NK-92 (cell line): ENCODE measurements around the gene SERINC2.
"Not testable (repeated sequence)": the region's sequence is repeated elsewhere in the genome, so short reads cannot be mapped to it uniquely, and the experiment has no call there.

Experiments
- DNase-seq: peaks from one replicate; lab custom pipeline; 2025; ENCODE audit not compliant: unreplicated experiment; lab: John Stamatoyannopoulos, UW

SERINC2 gene

GRCh38 chr1:31382379-31382989 is 30.5 kb upstream of the SERINC2 start:
- DNase-seq: no peak

GRCh38 chr1:31383967-31384366 is 29.0 kb upstream of the SERINC2 start:
- DNase-seq: no peak

GRCh38 chr1:31386576-31387243 is 26.3 kb upstream of the SERINC2 start:
- DNase-seq: not testable (repeated sequence)

- no peak for DNase-seq
Observed at GRCh38 chr1:31387612-31388011, 25.4 kb upstream of the SERINC2 start.

GRCh38 chr1:31389616-31390015 is 23.4 kb upstream of the SERINC2 start:
- no peak for DNase-seq

GRCh38 chr1:31390071-31390470 is 22.9 kb upstream of the SERINC2 start:
- no peak for DNase-seq

- DNase-seq: no peak
Observed at GRCh38 chr1:31393463-31393862, 19.6 kb upstream of the SERINC2 start.

GRCh38 chr1:31394584-31395193 is 18.3 kb upstream of the SERINC2 start:
- DNase-seq: no peak

GRCh38 chr1:31396633-31397351 is 16.2 kb upstream of the SERINC2 start:
- DNase-seq: no peak

- no peak for DNase-seq
Observed at GRCh38 chr1:31397360-31398095, 15.5 kb upstream of the SERINC2 start.

GRCh38 chr1:31398246-31398645 is 14.8 kb upstream of the SERINC2 start:
- DNase-seq: no peak

- DNase-seq: no peak
Observed at GRCh38 chr1:31399976-31400375, 13.0 kb upstream of the SERINC2 start.

- no peak for DNase-seq
Observed at GRCh38 chr1:31400393-31400792, 12.6 kb upstream of the SERINC2 start.

- DNase-seq: no peak
Observed at GRCh38 chr1:31401241-31401640, 11.8 kb upstream of the SERINC2 start.

GRCh38 chr1:31405578-31406245 is 7.3 kb upstream of the SERINC2 start:
- DNase-seq: no peak

GRCh38 chr1:31407029-31407626 is 5.9 kb upstream of the SERINC2 start:
- no peak for DNase-seq

- DNase-seq: no peak
Observed at GRCh38 chr1:31408788-31409318, 4.2 kb upstream of the SERINC2 start.

- DNase-seq: no peak
Observed at GRCh38 chr1:31409946-31410858, 2.8 kb upstream of the SERINC2 start.

GRCh38 chr1:31410871-31411270 is 2.1 kb upstream of the SERINC2 start:
- no peak for DNase-seq
